ENCODE measurements around the gene KRT82. TPM values are rescaled to one million over a fixed set of nuclear protein-coding genes. Genes with fewer than 3 reads are reported as not detected.

Gene KRT82
- total RNA-seq, 1 donor from 2014 or later: not detected

DNA sequence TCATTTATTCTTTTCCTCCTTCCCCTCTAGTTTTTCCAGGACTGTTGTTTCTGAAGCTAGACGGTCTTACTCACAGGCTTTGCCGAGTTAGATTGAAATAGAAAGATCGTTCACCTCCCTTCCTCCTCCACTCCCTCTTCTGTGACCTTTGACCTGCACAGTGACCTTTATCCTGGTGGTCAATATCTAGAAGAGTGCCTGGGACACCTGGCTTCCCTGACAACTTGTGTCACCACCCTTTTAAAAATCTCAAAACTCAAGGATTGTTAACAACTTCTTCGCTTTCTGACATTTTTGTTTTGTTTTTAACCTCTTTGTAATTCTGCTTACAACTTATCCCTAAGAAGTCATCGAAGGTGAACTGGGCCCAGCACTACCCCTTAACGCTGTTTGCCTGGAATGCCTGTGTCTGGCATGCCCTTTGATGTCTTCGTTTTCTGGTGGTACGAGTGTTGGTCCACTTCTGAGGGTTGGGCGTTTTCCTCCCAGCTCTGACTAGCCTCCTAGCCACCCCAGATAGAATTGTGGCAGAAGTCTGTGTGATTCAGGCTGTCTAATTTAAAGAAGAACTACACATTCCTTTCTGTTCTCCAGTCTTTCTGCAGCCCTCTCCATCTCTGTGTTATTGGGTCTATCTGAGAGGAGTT, 30.8 kb upstream of the KRT82 start:
- no peak for DNase-seq (ENCODE audit: low spot score)

DNA sequence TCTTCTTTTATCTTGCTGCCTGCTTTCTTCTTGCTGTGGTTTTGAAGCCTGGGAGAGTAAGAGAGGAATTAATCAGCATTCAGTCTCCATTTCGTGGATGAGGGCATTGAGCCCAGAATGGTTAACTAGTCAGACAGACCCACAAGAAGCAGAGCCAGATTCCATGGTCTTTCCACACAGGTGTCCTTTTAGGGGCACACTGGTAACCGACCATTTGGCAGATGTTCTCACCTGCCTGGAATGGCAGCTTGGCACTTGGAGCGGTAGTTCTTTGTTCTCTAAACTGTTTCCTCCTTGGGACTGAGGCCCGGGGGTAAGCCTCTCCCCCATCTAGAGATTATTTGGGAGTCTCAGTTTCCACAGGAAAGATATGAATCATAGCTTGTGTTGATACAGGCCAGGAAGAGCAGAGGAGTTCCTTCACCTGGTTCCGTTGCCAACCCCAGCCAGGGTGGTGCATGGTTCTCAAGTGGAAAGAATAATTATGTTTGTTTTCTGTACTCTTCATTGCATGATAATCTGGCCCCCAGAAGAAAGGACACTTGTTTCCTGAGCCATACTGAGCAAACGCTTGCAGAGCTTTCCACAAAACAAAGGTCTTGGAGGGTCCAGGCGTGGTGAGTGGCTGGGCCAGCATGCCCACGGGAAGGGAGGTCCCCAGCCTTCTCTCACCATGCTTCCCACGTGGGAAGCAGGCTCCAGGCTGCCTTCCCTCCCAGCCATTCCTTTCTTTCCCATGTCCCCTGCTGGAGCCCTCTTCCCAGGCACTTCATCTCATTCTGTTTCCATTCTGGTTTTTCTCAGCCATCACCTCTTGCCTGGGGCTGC, 30.1 kb upstream of the KRT82 start:
- no peak for DNase-seq (ENCODE audit: low spot score)
- intact Hi-C loops (cut with DNase I): no loop called here

More for the DNA sequence above, 30.8 kb upstream of the KRT82 start:
- intact Hi-C loops (cut with DNase I): no loop called here

DNA sequence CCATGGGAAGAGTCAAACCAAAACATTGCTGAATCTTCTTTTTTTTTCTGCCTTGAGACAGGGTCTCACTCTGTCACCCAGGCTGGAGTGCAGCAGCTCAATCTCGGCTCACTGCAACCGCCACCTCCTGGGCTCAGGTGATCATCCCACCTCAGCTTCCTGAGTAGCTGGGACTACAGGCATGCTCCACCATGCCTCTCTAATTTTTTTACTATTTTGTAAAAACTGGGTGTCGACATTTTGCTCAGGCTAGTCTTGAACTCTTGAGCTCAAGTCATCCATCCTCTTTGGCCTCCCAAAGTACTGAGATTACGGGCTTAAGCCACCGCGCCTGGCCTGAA, 29.5 kb upstream of the KRT82 start:
- intact Hi-C loops (cut with DNase I): no loop called here

DNA sequence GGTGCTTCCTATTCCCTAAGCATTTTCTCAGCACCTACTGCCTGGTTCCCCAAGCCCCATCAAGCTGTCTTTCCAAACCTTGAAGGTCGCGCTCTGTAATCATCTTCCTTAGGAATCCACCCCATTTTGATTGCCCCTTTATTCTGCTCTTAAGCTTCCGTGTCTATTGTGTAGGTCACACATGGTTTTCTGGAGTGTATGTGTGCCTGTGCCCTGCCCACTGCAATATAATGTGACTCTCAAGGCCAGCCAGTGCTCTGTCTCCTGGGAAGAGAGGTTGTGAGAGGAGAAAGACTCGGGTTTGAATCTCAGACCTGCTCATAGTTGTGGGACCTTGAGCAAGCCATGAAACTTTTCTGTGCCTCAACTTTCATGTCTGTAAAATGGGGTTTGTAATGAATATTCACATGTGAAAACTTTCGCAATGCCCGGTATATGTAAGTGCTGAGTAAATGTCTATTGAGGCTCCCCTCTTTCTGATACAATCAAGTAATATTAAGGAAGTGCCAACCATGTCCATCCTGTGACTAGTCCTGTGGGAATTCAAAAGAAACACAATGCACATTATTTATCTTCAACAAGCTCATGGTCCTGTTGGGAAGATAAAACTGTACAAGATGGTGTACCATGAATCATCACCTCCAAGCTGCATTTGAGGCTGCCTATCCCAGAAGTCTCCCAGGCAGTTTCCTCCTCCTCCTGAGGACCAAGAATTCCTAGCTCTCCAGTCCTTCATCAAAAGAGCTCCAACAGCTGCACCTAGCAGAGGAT, 28.8 kb upstream of the KRT82 start:
- no peak for DNase-seq (ENCODE audit: low spot score)
- intact Hi-C loops (cut with DNase I): no loop called here

More for the DNA sequence above, 29.5 kb upstream of the KRT82 start:
- DNase-seq (ENCODE audit: low spot score): no peak

DNA sequence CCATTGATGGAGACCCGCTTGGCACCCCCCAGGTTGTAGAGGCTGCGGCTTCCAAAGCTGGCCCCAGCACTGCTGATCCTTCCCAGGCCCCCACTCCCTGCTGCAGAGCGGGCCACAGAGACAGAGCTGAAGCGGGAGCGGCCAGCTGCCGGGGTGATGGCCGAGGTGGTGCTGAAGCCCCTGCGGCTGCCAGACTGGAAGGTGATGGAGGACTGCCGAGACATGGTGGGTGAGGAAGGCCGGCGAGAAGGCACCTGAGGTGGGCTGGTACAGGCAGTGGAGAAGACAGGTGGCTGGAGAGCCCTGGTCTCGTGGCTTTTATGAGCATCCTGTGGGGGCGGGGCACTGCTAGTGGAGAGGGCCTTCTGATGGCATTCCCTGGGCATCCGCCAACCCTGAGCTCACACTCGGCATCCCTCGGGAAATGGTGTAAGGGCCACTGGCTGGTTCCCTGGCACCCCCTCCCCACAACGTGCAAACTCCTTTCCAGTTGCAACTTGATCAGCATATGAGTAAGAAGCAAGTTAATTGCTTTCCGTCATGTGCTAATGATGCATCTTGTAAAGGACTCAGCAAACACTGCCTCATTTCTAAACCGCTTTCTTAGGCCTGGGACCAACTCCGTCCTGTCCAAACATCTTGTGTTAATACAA, 28.1 kb upstream of the KRT82 start, which contains the start of gene KRT75:
KRT75 (minus strand) TSS at position 291 of the 653 bp plus-strand sequence; CDS start at position 224, 67 bp downstream.
- DNase-seq (ENCODE audit: low spot score): no peak
- intact Hi-C loops (cut with DNase I): no loop called here

DNA sequence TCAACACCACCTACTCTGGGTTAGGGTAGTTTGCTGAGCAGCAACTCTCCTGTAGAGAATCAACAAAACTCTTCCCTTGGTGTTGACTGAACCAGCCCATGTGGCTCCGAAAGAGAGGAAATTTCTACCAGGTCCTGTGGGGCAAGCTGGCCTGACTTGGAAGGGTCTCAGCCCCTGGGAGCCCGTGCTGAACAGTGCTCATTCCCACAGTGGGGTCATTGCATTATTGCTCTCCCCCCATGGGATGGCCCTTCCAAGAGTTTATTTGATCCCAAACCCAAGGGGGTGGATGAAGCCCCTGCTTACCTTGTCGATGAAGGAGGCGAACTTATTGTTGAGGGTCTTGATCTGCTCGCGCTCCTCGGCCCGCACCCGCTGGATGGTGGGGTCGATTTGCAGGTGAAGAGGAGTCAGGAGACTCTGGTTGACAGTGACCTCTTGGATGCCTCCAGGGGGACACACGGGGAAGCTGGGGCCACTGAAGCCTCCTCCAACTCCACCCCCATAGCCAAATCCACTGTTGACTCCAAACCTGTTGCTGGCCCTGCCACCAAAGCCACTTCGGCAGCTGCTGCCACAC, 27.5 kb upstream of the KRT82 start:
- no peak for DNase-seq (ENCODE audit: low spot score)
- intact Hi-C loops (cut with DNase I): no loop called here

DNA sequence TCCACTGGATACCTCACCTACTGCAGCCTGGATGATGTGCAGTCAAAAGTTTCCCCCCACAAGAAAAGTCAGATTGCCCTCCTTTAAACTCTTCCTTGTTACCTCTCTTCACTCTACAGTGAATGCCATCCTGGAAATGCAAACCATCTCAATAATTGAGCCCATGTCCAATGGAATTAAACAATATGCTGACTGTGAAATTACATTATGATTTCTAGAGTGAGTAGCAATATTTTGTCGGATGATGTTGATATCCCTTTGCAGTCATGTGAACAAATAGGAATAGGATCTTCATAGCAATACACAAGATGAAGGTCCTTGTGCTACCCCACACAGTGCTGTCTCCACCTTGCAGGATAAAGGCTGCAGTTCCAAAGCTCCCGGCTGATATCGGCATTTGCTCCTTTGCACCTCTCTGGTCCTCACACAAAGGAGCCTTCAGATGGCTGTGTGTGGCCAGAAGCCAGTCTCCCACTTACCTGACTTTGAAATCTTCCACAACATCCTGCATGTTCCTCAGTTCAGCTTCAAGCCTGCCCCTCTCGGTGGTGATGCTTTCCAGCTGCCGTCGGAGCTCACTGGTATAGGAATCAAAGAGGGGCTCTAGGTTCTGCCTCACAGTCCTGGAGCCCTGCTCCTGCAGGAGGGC, 26.5 kb upstream of the KRT82 start:
- DNase-seq (ENCODE audit: low spot score): no peak
- intact Hi-C loops (cut with DNase I): no loop called here

DNA sequence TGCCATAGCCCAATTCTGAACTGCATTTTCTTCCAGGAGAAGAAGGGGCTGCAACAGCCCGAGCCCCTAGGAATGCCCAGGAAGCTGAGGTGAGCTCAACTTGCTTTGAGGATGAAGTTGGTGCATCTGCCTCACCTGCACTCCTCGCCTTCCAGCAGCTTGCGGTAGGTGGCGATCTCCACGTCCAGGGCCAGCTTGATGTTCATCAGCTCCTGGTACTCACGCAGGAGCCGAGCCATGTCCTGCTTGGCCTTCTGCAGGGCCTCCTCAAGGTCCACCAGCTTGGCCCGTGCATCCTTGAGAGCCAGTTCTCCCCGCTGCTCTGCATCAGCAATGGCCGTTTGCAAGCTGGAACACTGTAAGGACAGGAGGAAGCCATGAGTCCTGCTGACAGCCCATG, 22.0 kb upstream of the KRT82 start:
- intact Hi-C loops (cut with DNase I): no loop called here
- DNase-seq (ENCODE audit: low spot score): no peak

DNA sequence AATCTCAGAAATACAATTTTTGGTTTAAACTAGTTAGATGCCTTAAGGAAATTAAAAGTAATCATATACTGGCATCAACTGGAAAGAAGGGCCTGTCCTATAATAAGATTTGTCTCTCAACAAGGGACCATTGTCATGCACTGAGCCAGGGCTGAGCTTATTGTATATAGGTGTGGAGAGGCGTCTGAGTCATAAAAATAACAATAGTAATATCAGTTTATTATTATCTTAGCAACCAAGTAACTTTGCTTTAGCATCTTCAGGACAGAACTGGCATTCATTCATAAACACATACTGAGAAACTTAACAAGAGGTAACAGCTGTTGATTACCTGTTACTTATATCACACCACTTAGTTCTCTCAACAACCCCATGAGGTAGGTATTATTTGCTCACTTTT, 20.9 kb upstream of the KRT82 start:
- intact Hi-C loops (cut with DNase I): no loop called here
- DNase-seq (ENCODE audit: low spot score): no peak

DNA sequence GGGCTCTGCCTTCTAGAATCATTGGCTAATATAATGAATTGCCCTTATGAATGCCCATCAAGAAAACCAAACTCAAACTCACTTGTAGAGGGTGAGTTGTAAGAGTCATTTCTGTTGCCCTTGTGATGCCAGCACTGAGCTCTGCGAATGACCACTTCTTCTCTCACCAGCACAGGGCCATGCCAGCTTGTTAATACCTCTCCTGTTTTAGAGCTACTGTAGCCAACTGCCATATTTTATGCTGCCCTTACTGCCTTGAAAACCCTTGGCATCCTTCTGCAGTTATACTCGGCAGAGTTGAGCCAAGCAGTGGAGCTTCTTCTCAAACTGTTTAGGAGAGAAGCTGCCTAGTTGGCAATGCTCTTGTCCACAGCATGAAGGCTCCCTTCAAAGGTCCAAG, 19.9 kb upstream of the KRT82 start:
- no peak for DNase-seq (ENCODE audit: low spot score)
- intact Hi-C loops (cut with DNase I): no loop called here

DNA sequence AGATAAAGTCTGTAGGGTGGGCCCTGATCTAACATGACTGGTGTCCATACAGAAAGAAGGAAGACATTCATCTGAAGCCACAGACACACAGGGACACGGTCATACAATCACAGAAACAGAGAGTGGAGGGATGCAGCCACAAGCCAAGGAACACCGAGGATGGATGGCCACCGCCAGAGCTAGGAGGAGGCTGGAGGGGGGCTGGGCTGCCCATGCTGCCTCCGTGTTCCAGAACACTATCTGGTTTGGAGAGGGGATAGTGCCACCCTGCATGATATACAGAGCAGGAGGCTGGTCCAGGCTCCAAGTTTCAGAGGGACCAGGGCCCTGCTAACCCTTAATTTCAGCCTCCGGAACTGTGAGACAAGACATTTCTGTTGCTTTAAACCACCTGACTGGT, 19.3 kb upstream of the KRT82 start:
- intact Hi-C loops (cut with DNase I): no loop called here
- DNase-seq (ENCODE audit: low spot score): no peak

DNA sequence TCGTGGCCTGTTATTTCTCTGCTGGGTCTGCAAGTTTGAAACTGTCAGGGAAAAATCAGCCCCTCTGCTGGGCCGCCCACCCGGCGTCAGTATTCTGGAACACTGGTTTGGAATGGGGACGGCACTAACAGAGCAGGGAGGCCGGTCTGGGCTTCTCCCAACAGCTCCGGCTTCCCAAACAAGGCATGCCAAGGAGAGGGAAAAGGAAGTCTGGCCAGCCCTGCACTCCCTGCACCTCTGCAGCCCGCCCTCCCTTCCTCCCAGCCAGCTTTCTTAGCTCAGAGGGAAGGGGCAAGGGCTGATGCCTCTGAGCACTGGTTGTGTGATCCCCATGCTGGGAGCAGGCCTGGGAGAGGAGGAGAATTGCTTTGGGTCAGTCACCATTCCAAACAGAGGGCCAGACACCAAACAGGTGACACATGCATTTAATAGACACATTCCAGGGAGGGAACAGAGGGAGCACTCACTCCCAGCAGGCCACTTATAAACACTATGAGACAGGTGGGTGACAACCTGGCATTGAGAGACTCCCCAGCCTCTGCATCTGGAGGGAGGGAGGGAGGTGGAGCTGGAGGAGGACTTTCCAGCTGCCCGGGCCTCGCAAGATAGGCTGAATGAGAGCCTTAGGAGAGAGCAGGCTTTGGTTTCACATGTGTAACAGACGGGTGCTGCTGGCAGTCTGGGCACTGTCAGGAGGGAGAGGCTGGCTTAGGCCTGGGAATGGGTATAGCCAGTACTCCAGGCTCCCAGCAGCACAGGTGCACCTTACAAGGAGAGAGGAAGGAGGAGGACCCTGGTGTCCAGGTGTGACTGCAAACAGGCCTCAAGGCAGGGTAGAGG, 17.7 kb upstream of the KRT82 start:
- intact Hi-C loops (cut with DNase I): no loop called here
- DNase-seq (ENCODE audit: low spot score): no peak

DNA sequence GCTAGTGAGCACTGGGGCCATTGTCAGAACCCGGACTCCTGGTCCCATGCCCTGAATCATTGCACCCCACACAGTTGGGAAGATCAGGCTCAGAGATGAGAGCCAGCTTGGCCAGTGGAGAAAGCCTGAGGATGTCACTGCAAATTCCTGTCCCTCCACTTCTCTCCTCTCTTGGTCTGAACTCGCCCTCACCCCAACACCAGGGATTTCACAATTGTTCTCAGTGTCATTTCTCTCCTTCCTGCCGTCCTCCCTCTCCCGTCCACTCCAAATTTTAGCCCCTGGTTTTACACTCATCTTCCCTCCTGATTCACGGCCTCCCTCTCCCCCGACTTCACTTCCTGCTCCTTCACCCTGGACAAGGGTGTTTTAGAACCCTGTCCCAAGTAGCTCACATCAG, 16.9 kb upstream of the KRT82 start:
- intact Hi-C loops (cut with DNase I): no loop called here
- DNase-seq (ENCODE audit: low spot score): no peak

DNA sequence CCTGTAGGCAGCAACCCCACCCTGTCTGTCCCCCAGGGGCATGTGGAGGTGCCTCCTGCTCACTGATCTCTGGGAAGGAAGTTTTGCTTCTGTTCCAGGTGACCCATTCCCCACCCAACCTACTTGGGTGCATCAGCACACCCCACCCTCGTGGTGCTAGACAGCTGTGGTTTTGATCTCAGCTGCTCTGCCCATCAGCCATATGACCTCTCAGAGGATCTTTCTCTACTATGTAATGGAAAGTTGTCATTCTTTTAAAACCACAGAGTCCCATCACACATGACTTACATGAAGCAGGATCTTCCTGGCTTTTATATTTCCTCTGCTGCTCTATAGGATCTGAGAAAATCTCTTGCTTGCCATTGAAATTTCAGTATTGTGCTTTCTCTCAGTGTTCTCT, 13.5 kb upstream of the KRT82 start:
- intact Hi-C loops (cut with DNase I): no loop called here
- no peak for DNase-seq (ENCODE audit: low spot score)

DNA sequence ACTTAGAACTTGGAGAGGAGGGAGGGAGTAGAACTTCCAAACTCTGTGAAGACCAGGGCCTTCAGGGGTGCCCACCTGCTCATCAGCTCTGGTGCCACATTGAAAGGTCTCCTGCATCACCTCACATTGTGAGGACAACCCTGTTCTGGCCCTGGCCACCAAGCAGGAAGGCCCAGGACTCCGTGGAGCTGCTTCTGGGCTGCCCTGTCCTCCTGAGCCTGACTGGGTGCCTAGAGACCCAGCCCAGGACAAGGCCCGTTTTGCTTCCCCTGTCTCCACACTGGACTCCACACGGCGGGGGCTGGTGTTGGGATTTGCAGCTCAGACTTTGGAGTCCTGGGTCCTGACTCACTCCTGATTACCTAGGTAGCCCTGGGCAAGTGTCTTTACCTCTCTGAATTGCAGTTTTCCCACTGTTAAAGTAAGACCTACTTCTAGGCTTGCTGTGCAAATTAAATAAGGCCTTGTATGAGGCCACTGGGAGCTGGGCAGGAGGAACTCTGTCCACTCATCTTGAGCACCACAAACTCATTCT, 12.5 kb upstream of the KRT82 start:
- intact Hi-C loops (cut with DNase I): no loop called here
- DNase-seq (ENCODE audit: low spot score): no peak

DNA sequence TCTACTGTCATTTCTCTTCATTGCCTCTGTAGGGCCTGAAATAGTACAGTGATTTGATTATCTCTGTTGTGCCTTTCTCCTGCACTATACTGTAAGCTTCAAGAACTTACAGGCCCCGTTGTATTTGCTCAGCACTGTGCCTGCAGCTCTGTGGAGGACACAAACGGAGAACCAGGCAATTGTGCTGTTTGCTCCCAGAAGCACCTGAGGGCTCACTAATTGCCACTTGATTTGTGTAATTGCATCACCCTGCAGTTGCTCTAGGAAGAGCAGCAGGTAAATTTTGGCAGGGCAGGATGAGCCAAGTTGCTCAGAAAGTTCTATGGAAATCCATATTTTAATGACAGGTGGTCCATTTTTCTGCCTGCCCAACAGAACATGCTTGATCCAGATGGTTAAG, 11.6 kb upstream of the KRT82 start:
- intact Hi-C loops (cut with DNase I): no loop called here
- no peak for DNase-seq (ENCODE audit: low spot score)

DNA sequence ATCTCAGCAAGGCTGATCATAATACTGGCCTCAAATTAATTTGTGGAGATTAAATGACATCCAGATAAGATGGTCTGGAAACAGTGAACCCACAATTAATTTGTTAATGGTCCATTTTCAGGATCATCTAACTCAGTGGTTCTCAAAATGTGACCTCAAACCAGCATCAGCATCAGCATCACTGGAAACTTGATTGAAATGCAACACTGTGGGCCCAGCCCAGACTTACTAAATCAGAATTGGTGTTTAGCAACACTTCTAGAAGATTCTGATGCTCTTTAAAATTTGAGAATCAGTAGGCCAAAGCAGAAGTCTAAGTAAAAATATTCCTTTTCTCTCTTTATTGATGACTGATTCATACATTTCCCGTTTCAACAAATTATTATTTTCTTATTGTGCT, 10.7 kb upstream of the KRT82 start:
- intact Hi-C loops (cut with DNase I): no loop called here
- DNase-seq (ENCODE audit: low spot score): no peak

Data from cardiac septum (tissue), 1 donor.